Vagina (tissue), 2 donors: Measurements from ENCODE around the gene CAPN13.

Experiments used
- CTCF ChIP-seq, 3 experiments: fragments of 450-650 bp in 2 of 3; fragments of 200-600 bp in 1 of 3; sonication (generic) in 1 of 3; IDR thresholded peaks; one replicate each; pipeline ENCODE4 v1.5.1; 2017 to 2019; ENCODE audit warnings: antibody characterized with exemption in 3 of 3, mild to moderate bottlenecking in 2 of 3, moderate library complexity in 2 of 3
- POLR2A ChIP-seq, 2 donors: fragments of 450-650 bp; IDR thresholded peaks; one replicate each; pipeline ENCODE4 v1.6.1; 2017; ENCODE audit warnings: antibody characterized with exemption in 2 of 2, mild to moderate bottlenecking in 2 of 2, moderate library complexity in 2 of 2
- POLR2AphosphoS5 ChIP-seq, 2 donors: sonication (generic); formaldehyde crosslinking; IDR thresholded peaks; one replicate each; pipeline ENCODE4 v1.9.0; 2017; ENCODE audit warnings: antibody characterized with exemption in 2 of 2, mild to moderate bottlenecking in 2 of 2, low read depth in 1 of 2; ENCODE audit not compliant: insufficient read depth in 1 of 2

- no peak for TF ChIP-seq CTCF (IDR thresholded peaks at IDR 0.05)
- TF ChIP-seq POLR2A (IDR thresholded peaks at IDR 0.05): no peak
- TF ChIP-seq POLR2AphosphoS5 (IDR thresholded peaks at IDR 0.05; ENCODE audit: insufficient read depth in 1 of 2, low read depth in 1 of 2): no peak
Observed at GRCh38 chr2:30800159-30800558, 7.1 kb downstream of the CAPN13 start.
